ENCODE results near the gene ATP8B1. TPM values are rescaled to one million over a fixed set of nuclear protein-coding genes. Genes with fewer than 3 reads are reported as not detected.
A peak's percentile ranks its signal among the peaks of the same experiment; 100 is the strongest.

Gene ATP8B1
- polyA plus RNA-seq, 1 experiment, result 77.6 TPM

GRCh38 chr18:57748770-57749603 is 54.1 kb downstream of the ATP8B1 start:
- H3K9me3 ChIP-seq (ENCODE audit: control insufficient read depth, insufficient read depth, low read length), result no peaks in the 10 kb centered on the region
- no peak for DNase-seq (ENCODE audit: low read depth, low spot score)
- H3K27me3 ChIP-seq (ENCODE audit: control insufficient read depth, insufficient read depth, low read length), result no peaks in the 10 kb centered on the region
- TF ChIP-seq CTCF (IDR thresholded peaks at IDR 0.05; ENCODE audit: low read depth, low read length), result no peak
- ChIA-PET CTCF (interaction anchor here (1.1 kb wide), 1 partner anchor 133 kb away, joined by 3 read pairs; no protein-coding TSS in a partner anchor), POLR2A (interaction anchor here (0.9 kb wide), 1 partner anchor 11 kb away, joined by 6 read pairs; no protein-coding TSS in a partner anchor)
- H3K27ac ChIP-seq (ENCODE audit: low read depth, low read length), result no peak overlapping the region
- H3K4me3 ChIP-seq (ENCODE audit: low read depth, low read length), result no peak overlapping the region

- ChIA-PET CTCF (interaction anchor here (0.6 kb wide), 2 partner anchors 92 to 164 kb away, joined by 3 to 4 read pairs; no protein-coding TSS in a partner anchor), POLR2A (interaction anchor here (0.6 kb wide), 2 partner anchors 21 to 73 kb away, joined by 3 to 6 read pairs; no protein-coding TSS in a partner anchor)
- no peaks in the 10 kb centered on the region for H3K27me3 ChIP-seq (ENCODE audit: control insufficient read depth, insufficient read depth, low read length)
- no peak overlapping the region for H3K27ac ChIP-seq (ENCODE audit: low read depth, low read length)
- no peak for TF ChIP-seq CTCF (IDR thresholded peaks at IDR 0.05; ENCODE audit: low read depth, low read length)
- no peak overlapping the region for H3K4me3 ChIP-seq (ENCODE audit: low read depth, low read length)
- H3K9me3 ChIP-seq (ENCODE audit: control insufficient read depth, insufficient read depth, low read length), result no peaks in the 10 kb centered on the region
- no peak for DNase-seq (ENCODE audit: low read depth, low spot score)
These were observed 55.1 kb downstream of the ATP8B1 start for GRCh38 chr18:57747809-57748680.

GRCh38 chr18:57744211-57744694 is 58.9 kb downstream of the ATP8B1 start:
- Histone ChIP-seq H3K27me3 (ENCODE audit: control insufficient read depth, insufficient read depth, low read length) (no peaks in the 10 kb centered on the region), H3K27ac (ENCODE audit: low read depth, low read length) (peak overlapping the region; percentile 39), H3K4me3 (ENCODE audit: low read depth, low read length) (no peak overlapping the region), H3K9me3 (ENCODE audit: control insufficient read depth, insufficient read depth, low read length) (peaks cover 11% of the 10 kb centered on the region)
- no peak for DNase-seq (ENCODE audit: low read depth, low spot score)
- ChIA-PET CTCF (no interaction called here), POLR2A (no interaction called here)
- TF ChIP-seq CTCF (IDR thresholded peaks at IDR 0.05; ENCODE audit: low read depth, low read length), result no peak

GRCh38 chr18:57743008-57743407 is 60.1 kb downstream of the ATP8B1 start:
- peaks cover 11% of the 10 kb centered on the region for H3K9me3 ChIP-seq (ENCODE audit: control insufficient read depth, insufficient read depth, low read length)
- CTCF ChIA-PET, result no interaction called here
- peak; percentile 30 for DNase-seq (ENCODE audit: low read depth, low spot score)
- peak overlapping the region; percentile 52 for H3K27ac ChIP-seq (ENCODE audit: low read depth, low read length)
- no peaks in the 10 kb centered on the region for H3K27me3 ChIP-seq (ENCODE audit: control insufficient read depth, insufficient read depth, low read length)
- no peak for TF ChIP-seq CTCF (IDR thresholded peaks at IDR 0.05; ENCODE audit: low read depth, low read length)
- POLR2A ChIA-PET, result no interaction called here
- H3K4me3 ChIP-seq (ENCODE audit: low read depth, low read length), result no peak overlapping the region

All from AG04450 (cell line).